ENCODE results near the gene IL23R. TPM values are rescaled to one million over a fixed set of nuclear protein-coding genes. Genes with fewer than 3 reads are reported as not detected.

The IL23R gene
- polyA plus RNA-seq, 1 donor (not counting 4 experiments of a cell fraction or from before 2014, with no cell fraction given) = not detected

DNA sequence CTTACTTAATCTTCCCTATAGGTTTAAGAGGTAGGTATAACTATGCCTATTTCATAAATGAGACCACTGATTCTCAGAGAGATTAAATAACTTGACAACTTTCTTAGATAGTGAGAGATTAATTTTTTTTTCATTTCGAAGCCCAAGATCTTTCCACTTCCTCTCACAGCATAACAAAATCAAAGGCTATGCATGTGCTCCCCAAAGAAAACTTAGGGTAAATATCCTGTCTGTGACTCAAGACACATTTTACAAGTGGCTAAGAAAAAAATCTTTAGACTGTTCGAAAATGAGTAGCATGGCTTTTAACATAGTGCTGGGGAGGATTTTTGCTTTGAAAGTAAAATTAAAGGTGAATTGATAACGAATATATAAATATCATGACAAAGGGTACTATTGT lies 23.3 kb upstream of the IL23R start:
- no peak overlapping the region for H3K27ac ChIP-seq (ENCODE audit: control insufficient read depth, insufficient read depth, low read length)
- H3K36me3 ChIP-seq (ENCODE audit: control insufficient read depth in 2 of 2, extremely low read depth in 1 of 2, insufficient read depth in 2 of 2, low read length in 2 of 2) = no peaks in the 10 kb centered on the region
- FAIRE-seq (no peak), DNase-seq (ENCODE audit: low read depth, low spot score) (no peak)
- no peak overlapping the region for H2AFZ ChIP-seq (ENCODE audit: control insufficient read depth, low read length)
- H3K9me1 ChIP-seq (ENCODE audit: control insufficient read depth, extremely low read depth, insufficient read depth, low read length) = no peaks in the 10 kb centered on the region
- no peak for TF ChIP-seq EZH2 (IDR thresholded peaks at IDR 0.05; ENCODE audit: low read length)
- TF ChIP-seq, protein P1, sequence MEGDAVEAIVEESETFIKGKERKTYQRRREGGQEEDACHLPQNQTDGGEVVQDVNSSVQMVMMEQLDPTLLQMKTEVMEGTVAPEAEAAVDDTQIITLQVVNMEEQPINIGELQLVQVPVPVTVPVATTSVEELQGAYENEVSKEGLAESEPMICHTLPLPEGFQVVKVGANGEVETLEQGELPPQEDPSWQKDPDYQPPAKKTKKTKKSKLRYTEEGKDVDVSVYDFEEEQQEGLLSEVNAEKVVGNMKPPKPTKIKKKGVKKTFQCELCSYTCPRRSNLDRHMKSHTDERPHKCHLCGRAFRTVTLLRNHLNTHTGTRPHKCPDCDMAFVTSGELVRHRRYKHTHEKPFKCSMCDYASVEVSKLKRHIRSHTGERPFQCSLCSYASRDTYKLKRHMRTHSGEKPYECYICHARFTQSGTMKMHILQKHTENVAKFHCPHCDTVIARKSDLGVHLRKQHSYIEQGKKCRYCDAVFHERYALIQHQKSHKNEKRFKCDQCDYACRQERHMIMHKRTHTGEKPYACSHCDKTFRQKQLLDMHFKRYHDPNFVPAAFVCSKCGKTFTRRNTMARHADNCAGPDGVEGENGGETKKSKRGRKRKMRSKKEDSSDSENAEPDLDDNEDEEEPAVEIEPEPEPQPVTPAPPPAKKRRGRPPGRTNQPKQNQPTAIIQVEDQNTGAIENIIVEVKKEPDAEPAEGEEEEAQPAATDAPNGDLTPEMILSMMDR (optimal IDR thresholded peaks at IDR 0.05 in 1 of 3, IDR thresholded peaks at IDR 0.05 in 1 of 3, conservative IDR thresholded peaks at IDR 0.05 in 1 of 3; ENCODE audit: extremely low read depth in 1 of 3, insufficient read depth in 2 of 3, low read length in 3 of 3) = no peak
- H3K4me3 ChIP-seq (ENCODE audit: control insufficient read depth in 2 of 3, extremely low read depth in 1 of 3, insufficient read depth in 2 of 3, low read depth in 1 of 3, low read length in 3 of 3) = no peak overlapping the region
- no peak overlapping the region for H3K4me2 ChIP-seq (ENCODE audit: control insufficient read depth, extremely low read depth, insufficient read depth, low read depth, low read length)
- no peaks in the 10 kb centered on the region for H3K9me3 ChIP-seq (ENCODE audit: control insufficient read depth, low read depth, low read length)
- peaks cover 8% of the 10 kb centered on the region for H3K4me1 ChIP-seq (ENCODE audit: control insufficient read depth, extremely low read depth, insufficient read depth, low read length)
- no peaks in the 10 kb centered on the region for H4K20me1 ChIP-seq (ENCODE audit: control insufficient read depth, extremely low read depth, insufficient read depth, low read length)
- dilution Hi-C loops (cut with MboI; ENCODE audit: extremely low pct_ligation_motif_present, low sequenced_read_pairs) = no loop called here
- no peak overlapping the region for H3K9ac ChIP-seq (ENCODE audit: control insufficient read depth, extremely low read depth, insufficient read depth, low read length)
- H3K79me2 ChIP-seq (ENCODE audit: control insufficient read depth, insufficient read depth, low read length) = no peaks in the 10 kb centered on the region
- no peaks in the 10 kb centered on the region for H3K27me3 ChIP-seq (ENCODE audit: control insufficient read depth, extremely low read depth, insufficient read depth, low read length)

DNA sequence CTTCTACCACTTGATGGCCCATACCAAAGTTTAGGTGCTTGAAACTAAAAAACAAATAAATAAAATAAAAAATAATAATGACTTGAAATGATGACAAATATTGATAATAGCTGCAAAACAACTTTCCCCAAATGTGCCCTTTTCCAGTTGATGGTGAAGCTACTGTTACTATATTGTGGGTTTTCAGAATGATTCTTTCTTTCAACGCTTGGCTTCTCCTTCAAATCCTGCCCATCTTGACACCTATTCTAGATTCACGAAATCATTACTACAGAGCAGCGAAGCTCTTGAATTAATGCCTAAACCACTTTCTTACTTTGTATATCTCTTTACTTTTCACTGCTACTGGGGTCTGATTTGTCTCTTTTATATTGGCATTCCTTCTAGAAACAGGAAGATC lies 22.3 kb upstream of the IL23R start:
- no peaks in the 10 kb centered on the region for H4K20me1 ChIP-seq (ENCODE audit: control insufficient read depth, extremely low read depth, insufficient read depth, low read length)
- no peak for DNase-seq (ENCODE audit: low read depth, low spot score)
- no peak for FAIRE-seq
- H3K27ac ChIP-seq (ENCODE audit: control insufficient read depth, insufficient read depth, low read length) = no peak overlapping the region
- H3K36me3 ChIP-seq (ENCODE audit: control insufficient read depth in 2 of 2, extremely low read depth in 1 of 2, insufficient read depth in 2 of 2, low read length in 2 of 2) = no peaks in the 10 kb centered on the region
- TF ChIP-seq, protein P1 (optimal IDR thresholded peaks at IDR 0.05 in 1 of 3, IDR thresholded peaks at IDR 0.05 in 1 of 3, conservative IDR thresholded peaks at IDR 0.05 in 1 of 3; ENCODE audit: extremely low read depth in 1 of 3, insufficient read depth in 2 of 3, low read length in 3 of 3) = no peak
- no peak for TF ChIP-seq EZH2 (IDR thresholded peaks at IDR 0.05; ENCODE audit: low read length)
- no peaks in the 10 kb centered on the region for H3K9me3 ChIP-seq (ENCODE audit: control insufficient read depth, low read depth, low read length)
- H3K27me3 ChIP-seq (ENCODE audit: control insufficient read depth, extremely low read depth, insufficient read depth, low read length) = no peaks in the 10 kb centered on the region
- dilution Hi-C loops (cut with MboI; ENCODE audit: extremely low pct_ligation_motif_present, low sequenced_read_pairs) = no loop called here
- H3K4me3 ChIP-seq (ENCODE audit: control insufficient read depth in 2 of 3, extremely low read depth in 1 of 3, insufficient read depth in 2 of 3, low read depth in 1 of 3, low read length in 3 of 3) = no peak overlapping the region
- no peak overlapping the region for H2AFZ ChIP-seq (ENCODE audit: control insufficient read depth, low read length)
- H3K79me2 ChIP-seq (ENCODE audit: control insufficient read depth, insufficient read depth, low read length) = no peaks in the 10 kb centered on the region
- H3K4me1 ChIP-seq (ENCODE audit: control insufficient read depth, extremely low read depth, insufficient read depth, low read length) = peaks cover 14% of the 10 kb centered on the region
- H3K9ac ChIP-seq (ENCODE audit: control insufficient read depth, extremely low read depth, insufficient read depth, low read length) = no peak overlapping the region
- H3K9me1 ChIP-seq (ENCODE audit: control insufficient read depth, extremely low read depth, insufficient read depth, low read length) = no peaks in the 10 kb centered on the region
- H3K4me2 ChIP-seq (ENCODE audit: control insufficient read depth, extremely low read depth, insufficient read depth, low read depth, low read length) = no peak overlapping the region
